GM21723 (cell line): ENCODE data around the gene DAB2.

Experiments
- ATAC-seq: cut with Tn5 transposase; IDR thresholded peaks from one replicate; pipeline ENCODE4 v1.9.1; 2021; ENCODE audit warnings: mild to moderate bottlenecking, moderate library complexity; ENCODE audit not compliant: unreplicated experiment

DAB2 gene

GRCh38 chr5:39448506-39449128, 23.8 kb upstream of the DAB2 start:
- no peak for ATAC-seq

GRCh38 chr5:39447968-39448367, 23.2 kb upstream of the DAB2 start:
- ATAC-seq, result no peak

GRCh38 chr5:39447059-39447458, 22.3 kb upstream of the DAB2 start:
- ATAC-seq, result no peak

- no peak for ATAC-seq
Measured at GRCh38 chr5:39446231-39446630, 21.5 kb upstream of the DAB2 start.

- ATAC-seq, result no peak
Measured at GRCh38 chr5:39443911-39444310, 19.1 kb upstream of the DAB2 start.

- no peak for ATAC-seq
Measured at GRCh38 chr5:39442991-39443390, 18.2 kb upstream of the DAB2 start.

- ATAC-seq, result no peak
Measured at GRCh38 chr5:39441838-39442237, 17.1 kb upstream of the DAB2 start.

GRCh38 chr5:39440958-39441624, 16.3 kb upstream of the DAB2 start:
- no peak for ATAC-seq

- ATAC-seq, result no peak
Measured at GRCh38 chr5:39440192-39440957, 15.6 kb upstream of the DAB2 start.

- ATAC-seq, result no peak
Measured at GRCh38 chr5:39439582-39440162, 14.9 kb upstream of the DAB2 start.

- ATAC-seq, result no peak
Measured at GRCh38 chr5:39437467-39437866, 12.7 kb upstream of the DAB2 start.

GRCh38 chr5:39433848-39434247, 9.1 kb upstream of the DAB2 start:
- no peak for ATAC-seq

GRCh38 chr5:39432696-39433530, 8.1 kb upstream of the DAB2 start:
- ATAC-seq, result no peak

- ATAC-seq, result no peak
Measured at GRCh38 chr5:39430461-39430860, 5.7 kb upstream of the DAB2 start.

- ATAC-seq, result no peak
Measured at GRCh38 chr5:39428640-39429039, 3.9 kb upstream of the DAB2 start.

- no peak for ATAC-seq
Measured at GRCh38 chr5:39427633-39428032, 2.9 kb upstream of the DAB2 start.

GRCh38 chr5:39427229-39427628, 2.4 kb upstream of the DAB2 start:
- ATAC-seq, result no peak

- ATAC-seq, result no peak
Measured at GRCh38 chr5:39426746-39427105, 1.9 kb upstream of the DAB2 start.

- no peak for ATAC-seq
Measured at GRCh38 chr5:39426051-39426745, 1.4 kb upstream of the DAB2 start.

GRCh38 chr5:39423331-39423751, 1.4 kb downstream of the DAB2 start:
- ATAC-seq, result no peak
